Activated CD8-positive, alpha-beta T cell treated with anti-CD3 and anti-CD28 coated beads for 36 hours (primary cell): ENCODE results near the gene ASS1. TPM values are rescaled to one million over a fixed set of nuclear protein-coding genes. Genes with fewer than 3 reads are reported as not detected.

Source experiments
- ATAC-seq: fragments of 200-7000 bp; cut with Tn5 transposase; one replicate; pipeline ENCODE4 v1.10.0; 2021; ENCODE audit warnings: mild to moderate bottlenecking, moderate library complexity
- CTCF ChIA-PET: fragments of 350-600 bp; sonication (Branson Sonifier 250); formaldehyde crosslinking; loops from one replicate; lab custom pipeline; 2021; ENCODE audit warnings: antibody characterized with exemption; lab: Charles Lee
- POLR2A ChIA-PET: fragments of 350-600 bp; sonication (Branson Sonifier 250); formaldehyde crosslinking; loops from one replicate; lab custom pipeline; 2021; ENCODE audit warnings: antibody characterized with exemption; lab: Charles Lee
- DNase-seq: peaks from one replicate; pipeline ENCODE4 v3.0.0-alpha.2; 2020
- H3K27ac Mint-ChIP-seq: one replicate; pipeline ENCODE4 v1.8.0; 2021; ENCODE audit warnings: mild to moderate bottlenecking, mixed read lengths
- H3K27me3 Mint-ChIP-seq: one replicate; pipeline ENCODE4 v1.8.0; 2021; ENCODE audit warnings: mixed read lengths
- H3K36me3 Mint-ChIP-seq: one replicate; pipeline ENCODE4 v1.8.0; 2021; ENCODE audit warnings: low read depth, mixed read lengths
- H3K4me1 Mint-ChIP-seq: one replicate; pipeline ENCODE4 v1.8.0; 2021; ENCODE audit warnings: low read depth, mixed read lengths
- H3K4me3 Mint-ChIP-seq: one replicate; pipeline ENCODE4 v1.8.0; 2021; ENCODE audit warnings: mild to moderate bottlenecking, moderate library complexity, mixed read lengths
- H3K9me3 Mint-ChIP-seq: one replicate; pipeline ENCODE4 v1.8.0; 2021; ENCODE audit warnings: mixed read lengths
- intact Hi-C: fragments of 100-400 bp; cut with micrococcal nuclease; formaldehyde crosslinking; loops from one replicate; pipeline ENCODE4 v1.10.0; 2022
- total RNA-seq, 2 experiments: library from RNA; stranded (reverse); gene quantifications; one replicate each; pipeline ENCODE4 v1.2.3, GENCODE V29; 2021
- TF ChIP-seq, protein P1 (sequence below): fragments of 200-600 bp; IDR thresholded peaks from one replicate; pipeline ENCODE4 v1.8.0; 2022; ENCODE audit warnings: antibody characterized with exemption, mild to moderate bottlenecking

ASS1 gene
- total RNA-seq, 2 experiments from 2014 or later, result 9.8 to 11.5 TPM

- no peaks in the 10 kb centered on the region for H3K9me3 Mint-ChIP-seq
- H3K27ac Mint-ChIP-seq, result no peak overlapping the region
- no peak for ATAC-seq
- ChIA-PET POLR2A (no interaction called here), CTCF (no interaction called here)
- peaks cover 26% of the 10 kb centered on the region for H3K27me3 Mint-ChIP-seq
- TF ChIP-seq, protein P1, sequence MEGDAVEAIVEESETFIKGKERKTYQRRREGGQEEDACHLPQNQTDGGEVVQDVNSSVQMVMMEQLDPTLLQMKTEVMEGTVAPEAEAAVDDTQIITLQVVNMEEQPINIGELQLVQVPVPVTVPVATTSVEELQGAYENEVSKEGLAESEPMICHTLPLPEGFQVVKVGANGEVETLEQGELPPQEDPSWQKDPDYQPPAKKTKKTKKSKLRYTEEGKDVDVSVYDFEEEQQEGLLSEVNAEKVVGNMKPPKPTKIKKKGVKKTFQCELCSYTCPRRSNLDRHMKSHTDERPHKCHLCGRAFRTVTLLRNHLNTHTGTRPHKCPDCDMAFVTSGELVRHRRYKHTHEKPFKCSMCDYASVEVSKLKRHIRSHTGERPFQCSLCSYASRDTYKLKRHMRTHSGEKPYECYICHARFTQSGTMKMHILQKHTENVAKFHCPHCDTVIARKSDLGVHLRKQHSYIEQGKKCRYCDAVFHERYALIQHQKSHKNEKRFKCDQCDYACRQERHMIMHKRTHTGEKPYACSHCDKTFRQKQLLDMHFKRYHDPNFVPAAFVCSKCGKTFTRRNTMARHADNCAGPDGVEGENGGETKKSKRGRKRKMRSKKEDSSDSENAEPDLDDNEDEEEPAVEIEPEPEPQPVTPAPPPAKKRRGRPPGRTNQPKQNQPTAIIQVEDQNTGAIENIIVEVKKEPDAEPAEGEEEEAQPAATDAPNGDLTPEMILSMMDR, result no peak
- H3K36me3 Mint-ChIP-seq, result no peaks in the 10 kb centered on the region
- DNase-seq, result no peak
- intact Hi-C loops, result no loop called here
- no peak overlapping the region for H3K4me3 Mint-ChIP-seq
- no peaks in the 10 kb centered on the region for H3K4me1 Mint-ChIP-seq
These were observed 39.8 kb downstream of the ASS1 start for GRCh38 chr9:130484362-130485072.

GRCh38 chr9:130486103-130486502 is 41.3 kb downstream of the ASS1 start:
- Mint-ChIP-seq H3K27me3 (peaks cover 26% of the 10 kb centered on the region), H3K27ac (no peak overlapping the region), H3K36me3 (no peaks in the 10 kb centered on the region), H3K4me1 (no peaks in the 10 kb centered on the region), H3K9me3 (no peaks in the 10 kb centered on the region), H3K4me3 (no peak overlapping the region)
- TF ChIP-seq, protein P1, result no peak
- DNase-seq, result no peak
- no peak for ATAC-seq
- ChIA-PET POLR2A (no interaction called here), CTCF (no interaction called here)
- intact Hi-C loops, result no loop called here

DNA sequence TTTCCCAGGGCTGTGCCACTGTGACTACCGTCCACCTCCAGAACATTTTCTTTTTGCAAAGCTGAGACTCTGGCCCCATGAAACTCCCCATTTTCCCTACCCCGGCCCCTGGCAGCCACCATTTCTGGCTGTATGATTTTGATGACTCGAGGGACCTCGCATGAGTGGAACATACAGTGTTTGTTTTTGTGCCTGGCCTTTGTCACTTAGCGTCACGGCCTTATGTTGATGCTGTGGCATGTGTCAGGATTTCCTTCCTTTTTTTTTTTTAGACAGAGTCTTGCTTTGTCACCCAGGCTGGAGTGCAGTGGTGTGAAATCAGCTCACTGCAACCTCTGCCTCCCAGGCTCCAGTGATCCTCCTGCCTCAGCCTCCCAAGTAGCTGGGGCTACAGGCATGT is 42.7 kb downstream of the ASS1 start:
- H3K27ac Mint-ChIP-seq, result no peak overlapping the region
- CTCF ChIA-PET, result no interaction called here
- intact Hi-C loops, result no loop called here
- H3K27me3 Mint-ChIP-seq, result peaks cover 23% of the 10 kb centered on the region
- ATAC-seq (no peak), DNase-seq (no peak)
- H3K4me3 Mint-ChIP-seq, result no peak overlapping the region
- no peaks in the 10 kb centered on the region for H3K4me1 Mint-ChIP-seq
- H3K36me3 Mint-ChIP-seq, result no peaks in the 10 kb centered on the region
- POLR2A ChIA-PET, result no interaction called here
- H3K9me3 Mint-ChIP-seq, result no peaks in the 10 kb centered on the region
- TF ChIP-seq, protein P1, result no peak

- no peaks in the 10 kb centered on the region for H3K4me1 Mint-ChIP-seq
- H3K27me3 Mint-ChIP-seq, result peaks cover 15% of the 10 kb centered on the region
- no peak overlapping the region for H3K27ac Mint-ChIP-seq
- H3K4me3 Mint-ChIP-seq, result no peak overlapping the region
- TF ChIP-seq, protein P1, result no peak
- no peak for DNase-seq
- no peaks in the 10 kb centered on the region for H3K9me3 Mint-ChIP-seq
- ATAC-seq, result no peak
- POLR2A ChIA-PET, result no interaction called here
- H3K36me3 Mint-ChIP-seq, result no peaks in the 10 kb centered on the region
- intact Hi-C loops, result no loop called here
- CTCF ChIA-PET, result no interaction called here
These were observed 44.0 kb downstream of the ASS1 start for GRCh38 chr9:130488621-130489330.

GRCh38 chr9:130490981-130491380 is 46.2 kb downstream of the ASS1 start:
- peaks cover 9% of the 10 kb centered on the region for H3K9me3 Mint-ChIP-seq
- peaks cover 8% of the 10 kb centered on the region for H3K27me3 Mint-ChIP-seq
- H3K27ac Mint-ChIP-seq, result no peak overlapping the region
- no peak for ATAC-seq
- H3K4me3 Mint-ChIP-seq, result no peak overlapping the region
- TF ChIP-seq, protein P1, result no peak
- DNase-seq, result no peak
- ChIA-PET POLR2A (no interaction called here), CTCF (no interaction called here)
- H3K36me3 Mint-ChIP-seq, result no peaks in the 10 kb centered on the region
- intact Hi-C loops, result no loop called here
- no peaks in the 10 kb centered on the region for H3K4me1 Mint-ChIP-seq
